Measurements from ENCODE around the gene CX3CL1. TPM values are rescaled to one million over a fixed set of nuclear protein-coding genes. Genes with fewer than 3 reads are reported as not detected.

Gene CX3CL1
- total and polyA plus RNA-seq, 2 of the 13 experiments (the other 11 are each of a cell fraction or from before 2014, with no cell fraction given) = 57.3 to 60.8 TPM

GRCh38 chr16:57383276-57384247, 11.3 kb downstream of the CX3CL1 start (continued):
- TF ChIP-seq TRIM24 (CRISPR knock-in tag; IDR thresholded peaks at IDR 0.05) (no peak), ZMAT3 (CRISPR knock-in tag; conservative IDR thresholded peaks at IDR 0.05) (peak; percentile 75; the same call in 1 of the 2 replicates), ZNF430 (CRISPR knock-in tag; IDR thresholded peaks at IDR 0.05) (0 out of 2 replicates have a peak, but pooled peaks have one; percentile 64), SMAD3 (CRISPR knock-in tag; IDR thresholded peaks at IDR 0.05) (peak; percentile 18; the same call in 1 of the 2 replicates), RCOR2 (CRISPR knock-in tag; IDR thresholded peaks at IDR 0.05) (no peak), ATM (IDR thresholded peaks at IDR 0.05; ENCODE audit: borderline replicate concordance) (no peak), CEBPG (CRISPR knock-in tag; IDR thresholded peaks at IDR 0.05) (no peak), PCBP1 (IDR thresholded peaks at IDR 0.05; ENCODE audit: borderline replicate concordance, low read depth, low read length) (0 out of 2 replicates have a peak, but pooled peaks have one; percentile 46), ZNF704 (CRISPR knock-in tag; IDR thresholded peaks at IDR 0.05; ENCODE audit: borderline replicate concordance) (no peak; the same call in 1 of the 2 replicates), RXRB (CRISPR knock-in tag; IDR thresholded peaks at IDR 0.05; ENCODE audit: borderline replicate concordance) (no peak; the same call in 1 of the 2 replicates), ZBTB39 (CRISPR knock-in tag; IDR thresholded peaks at IDR 0.05) (no peak), MAZ (IDR thresholded peaks at IDR 0.05; ENCODE audit: borderline replicate concordance, low read depth, low read length) (no peak), MAZ (CRISPR knock-in tag; IDR thresholded peaks at IDR 0.05; ENCODE audit: low read depth) (no peak), PTBP1 (IDR thresholded peaks at IDR 0.05; ENCODE audit: low read depth, low read length, poor library complexity, severe bottlenecking) (no peak), KLF11 (CRISPR knock-in tag; IDR thresholded peaks at IDR 0.05) (no peak), ZNF788 (CRISPR knock-in tag; IDR thresholded peaks at IDR 0.05; ENCODE audit: borderline replicate concordance) (peak; percentile 36; the same call in 1 of the 2 replicates)
- TF ChIP-seq, protein P1, sequence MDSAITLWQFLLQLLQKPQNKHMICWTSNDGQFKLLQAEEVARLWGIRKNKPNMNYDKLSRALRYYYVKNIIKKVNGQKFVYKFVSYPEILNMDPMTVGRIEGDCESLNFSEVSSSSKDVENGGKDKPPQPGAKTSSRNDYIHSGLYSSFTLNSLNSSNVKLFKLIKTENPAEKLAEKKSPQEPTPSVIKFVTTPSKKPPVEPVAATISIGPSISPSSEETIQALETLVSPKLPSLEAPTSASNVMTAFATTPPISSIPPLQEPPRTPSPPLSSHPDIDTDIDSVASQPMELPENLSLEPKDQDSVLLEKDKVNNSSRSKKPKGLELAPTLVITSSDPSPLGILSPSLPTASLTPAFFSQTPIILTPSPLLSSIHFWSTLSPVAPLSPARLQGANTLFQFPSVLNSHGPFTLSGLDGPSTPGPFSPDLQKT (CRISPR knock-in tag; IDR thresholded peaks at IDR 0.05; ENCODE audit: borderline replicate concordance) = no peak
- TF ChIP-seq, protein P2, sequence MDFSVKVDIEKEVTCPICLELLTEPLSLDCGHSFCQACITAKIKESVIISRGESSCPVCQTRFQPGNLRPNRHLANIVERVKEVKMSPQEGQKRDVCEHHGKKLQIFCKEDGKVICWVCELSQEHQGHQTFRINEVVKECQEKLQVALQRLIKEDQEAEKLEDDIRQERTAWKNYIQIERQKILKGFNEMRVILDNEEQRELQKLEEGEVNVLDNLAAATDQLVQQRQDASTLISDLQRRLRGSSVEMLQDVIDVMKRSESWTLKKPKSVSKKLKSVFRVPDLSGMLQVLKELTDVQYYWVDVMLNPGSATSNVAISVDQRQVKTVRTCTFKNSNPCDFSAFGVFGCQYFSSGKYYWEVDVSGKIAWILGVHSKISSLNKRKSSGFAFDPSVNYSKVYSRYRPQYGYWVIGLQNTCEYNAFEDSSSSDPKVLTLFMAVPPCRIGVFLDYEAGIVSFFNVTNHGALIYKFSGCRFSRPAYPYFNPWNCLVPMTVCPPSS (IDR thresholded peaks at IDR 0.05) = no peak
- TF ChIP-seq, protein P3, sequence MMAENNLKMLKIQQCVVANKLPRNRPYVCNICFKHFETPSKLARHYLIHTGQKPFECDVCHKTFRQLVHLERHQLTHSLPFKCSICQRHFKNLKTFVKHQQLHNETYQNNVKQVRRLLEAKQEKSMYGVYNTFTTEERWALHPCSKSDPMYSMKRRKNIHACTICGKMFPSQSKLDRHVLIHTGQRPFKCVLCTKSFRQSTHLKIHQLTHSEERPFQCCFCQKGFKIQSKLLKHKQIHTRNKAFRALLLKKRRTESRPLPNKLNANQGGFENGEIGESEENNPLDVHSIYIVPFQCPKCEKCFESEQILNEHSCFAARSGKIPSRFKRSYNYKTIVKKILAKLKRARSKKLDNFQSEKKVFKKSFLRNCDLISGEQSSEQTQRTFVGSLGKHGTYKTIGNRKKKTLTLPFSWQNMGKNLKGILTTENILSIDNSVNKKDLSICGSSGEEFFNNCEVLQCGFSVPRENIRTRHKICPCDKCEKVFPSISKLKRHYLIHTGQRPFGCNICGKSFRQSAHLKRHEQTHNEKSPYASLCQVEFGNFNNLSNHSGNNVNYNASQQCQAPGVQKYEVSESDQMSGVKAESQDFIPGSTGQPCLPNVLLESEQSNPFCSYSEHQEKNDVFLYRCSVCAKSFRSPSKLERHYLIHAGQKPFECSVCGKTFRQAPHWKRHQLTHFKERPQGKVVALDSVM (CRISPR knock-in tag; IDR thresholded peaks at IDR 0.05) = peak; percentile 38; the same call in 1 of the 2 replicates

Data from HepG2 (cell line).